ENCODE data around the gene CAB39L. TPM values are rescaled to one million over a fixed set of nuclear protein-coding genes. Genes with fewer than 3 reads are reported as not detected.

The CAB39L gene
- total and polyA plus RNA-seq, 2 of the 4 experiments (the other 2 are of a cell fraction), result 8.5 to 16.7 TPM

GRCh38 chr13:49454388-49455006 lies 10.6 kb upstream of the CAB39L start:
- in situ Hi-C loops (cut with MboI; ENCODE audit: low sequenced_read_pairs), result no loop called here
- H3K9ac ChIP-seq (ENCODE audit: low read depth, low read length), result peak overlapping the region; percentile 83
- peak overlapping the region; percentile 82 for H2AK5ac ChIP-seq (ENCODE audit: low read depth, low read length)
- peaks cover 16% of the 10 kb centered on the region for H3K4me1 ChIP-seq (ENCODE audit: control insufficient read depth, insufficient read depth, low read length)
- H4K5ac ChIP-seq (ENCODE audit: low read depth, low read length), result peak overlapping the region; percentile 90
- no peak overlapping the region for H2AFZ ChIP-seq (replicated peaks; ENCODE audit: low read length, poor library complexity)
- H3K79me1 ChIP-seq (ENCODE audit: low read depth in 1 of 2, low read length in 2 of 2), result peaks cover 20 to 49% of the 10 kb centered on the region in 2 experiments
- peak overlapping the region; percentile 93 for H4K91ac ChIP-seq (ENCODE audit: insufficient read depth, low read depth, low read length)
- H3K4ac ChIP-seq (ENCODE audit: low read depth, low read length), result peak overlapping the region; percentile 88
- H2BK20ac ChIP-seq (ENCODE audit: low read depth, low read length), result peak overlapping the region; percentile 96
- peak overlapping the region; percentile 93 for H2BK120ac ChIP-seq (ENCODE audit: low read depth, low read length)
- H3K36me3 ChIP-seq (ENCODE audit: control insufficient read depth, insufficient read depth, low read length), result peaks cover 2% of the 10 kb centered on the region; the same call in 1 of the 2 replicates
- H2BK5ac ChIP-seq (ENCODE audit: low read depth, low read length, poor library complexity, severe bottlenecking), result peak overlapping the region; percentile 99
- intact Hi-C loops (cut with micrococcal nuclease), result no loop called here
- dilution Hi-C loops (cut with HindIII; ENCODE audit: low sequenced_read_pairs, unreplicated experiment), result no loop called here
- no peaks in the 10 kb centered on the region for H4K20me1 ChIP-seq (ENCODE audit: insufficient read depth, low read length)
- BruUV-seq (replicated peaks), result no TSS peak
- ATAC-seq (ENCODE audit: low read depth), result peak; percentile 89
- peaks cover 6% of the 10 kb centered on the region for H3K9me1 ChIP-seq (ENCODE audit: insufficient read depth, low read length)
- no peak overlapping the region for H2AK9ac ChIP-seq (replicated peaks; ENCODE audit: low read depth, low read length, poor library complexity)
- peak overlapping the region; percentile 93 for H3K14ac ChIP-seq (replicated peaks; ENCODE audit: low read depth, low read length)
- H3K23ac ChIP-seq (ENCODE audit: low read depth, low read length), result peak overlapping the region; percentile 44
- H3K4me3 ChIP-seq (ENCODE audit: insufficient read depth, low read depth, low read length), result peak overlapping the region; percentile 2; the same call in 1 of the 2 replicates
- TF ChIP-seq MAZ (IDR thresholded peaks at IDR 0.05; ENCODE audit: borderline replicate concordance, low read depth, low read length) (no peak), ELK1 (IDR thresholded peaks at IDR 0.05; ENCODE audit: borderline replicate concordance, low read depth, low read length) (no peak), RCOR1 (IDR thresholded peaks at IDR 0.05; ENCODE audit: insufficient replicate concordance, low read length) (no peak), BHLHE40 (IDR thresholded peaks at IDR 0.05; ENCODE audit: low read depth, low read length) (no peak), CTCF (conservative IDR thresholded peaks at IDR 0.05; ENCODE audit: low read depth, low read length) (no peak), RAD21 (IDR thresholded peaks at IDR 0.05; ENCODE audit: low read length) (no peak), RFX5 (IDR thresholded peaks at IDR 0.05; ENCODE audit: low read depth, low read length) (no peak), FOS (IDR thresholded peaks at IDR 0.05; ENCODE audit: low read depth, low read length) (no peak), CEBPB (IDR thresholded peaks at IDR 0.05; ENCODE audit: low read depth, low read length) (no peak), POLR2A (IDR thresholded peaks at IDR 0.05; ENCODE audit: low read depth, low read length) (no peak), SMC3 (IDR thresholded peaks at IDR 0.05; ENCODE audit: low read depth, low read length) (no peak), MXI1 (IDR thresholded peaks at IDR 0.05; ENCODE audit: borderline replicate concordance, low read depth, low read length) (no peak), USF2 (IDR thresholded peaks at IDR 0.05; ENCODE audit: low read depth, low read length) (no peak)
- no peaks in the 10 kb centered on the region for H3K9me3 ChIP-seq (ENCODE audit: control insufficient read depth, insufficient read depth, low read length)
- ChIA-PET CTCF (interaction anchor here (0.6 to 0.7 kb wide), 2 partner anchors 14 to 285 kb away, joined by 3 read pairs; no protein-coding TSS in a partner anchor), POLR2A (ENCODE audit: unreplicated experiment) (interaction anchor here (0.5 kb wide), 1 partner anchor 36 kb away, joined by 5 read pairs; no protein-coding TSS in a partner anchor)
- H3K18ac ChIP-seq (ENCODE audit: low read depth, low read length), result peak overlapping the region; percentile 95
- peak overlapping the region; percentile 87; the same call in 2 of the 3 replicates for H2BK15ac ChIP-seq (ENCODE audit: low read depth, low read length)
- H3K27ac ChIP-seq (ENCODE audit: insufficient read depth, low read length), result peak overlapping the region; percentile 98
- no peaks in the 10 kb centered on the region for H3K27me3 ChIP-seq (ENCODE audit: control insufficient read depth, insufficient read depth, low read length)
- H3K56ac ChIP-seq (ENCODE audit: extremely low read depth, insufficient read depth, low read length), result peak overlapping the region; percentile 84
- peak overlapping the region; percentile 88 to 95 for H4K8ac ChIP-seq (ENCODE audit: low read depth in 2 of 2, low read length in 2 of 2)
- WGBS, 2 experiments (ENCODE audit: extremely low coverage in 2 of 2, insufficient read length in 1 of 2), result no CpG with 5 or more reads among the region's 4 CpGs
- peak; percentile 88 for DNase-seq
- peak overlapping the region; percentile 59 for H3K4me2 ChIP-seq (ENCODE audit: low read depth, low read length)
